Mucosa of gallbladder (tissue), 1 donor: ENCODE results near the gene RIT1. TPM values are rescaled to one million over a fixed set of nuclear protein-coding genes. Genes with fewer than 3 reads are reported as not detected.

ENCODE experiments used
- DNase-seq: peaks from one replicate; pipeline ENCODE4 v3.0.0-alpha.2; 2020; ENCODE audit warnings: low spot score
- total RNA-seq: library from RNA; stranded (reverse); gene quantifications from one replicate; pipeline ENCODE4 v1.2.1, GENCODE V29; 2021
- donor health status: DM: no; HTN: no; CAD: no.

Gene RIT1
- total RNA-seq, 1 donor from 2014 or later = 38.9 TPM

- no peak for DNase-seq
These were observed 18.4 kb downstream of the RIT1 start for GRCh38 chr1:155892796-155893195.

- no peak for DNase-seq
These were observed 20.9 kb downstream of the RIT1 start for GRCh38 chr1:155890251-155890650.

- DNase-seq = no peak
These were observed 21.6 kb downstream of the RIT1 start for GRCh38 chr1:155889566-155889965.

- DNase-seq = no peak
These were observed 22.7 kb downstream of the RIT1 start for GRCh38 chr1:155888481-155888880.

GRCh38 chr1:155884982-155885381 lies 26.2 kb downstream of the RIT1 start:
- no peak for DNase-seq

GRCh38 chr1:155884031-155884960 lies 26.9 kb downstream of the RIT1 start:
- DNase-seq = peak; percentile 10

- DNase-seq = no peak
These were observed 28.4 kb downstream of the RIT1 start for GRCh38 chr1:155882766-155883165.

- no peak for DNase-seq
These were observed 28.9 kb downstream of the RIT1 start for GRCh38 chr1:155882235-155882634.

- no peak for DNase-seq
These were observed 30.2 kb downstream of the RIT1 start for GRCh38 chr1:155880950-155881349.

GRCh38 chr1:155880251-155880650 lies 30.9 kb downstream of the RIT1 start:
- no peak for DNase-seq

GRCh38 chr1:155877945-155878344 lies 33.2 kb downstream of the RIT1 start:
- DNase-seq = no peak

- DNase-seq = no peak
These were observed 37.3 kb downstream of the RIT1 start for GRCh38 chr1:155873860-155874259.

GRCh38 chr1:155872527-155872926 lies 38.6 kb downstream of the RIT1 start:
- no peak for DNase-seq

GRCh38 chr1:155871390-155871789 lies 39.8 kb downstream of the RIT1 start:
- no peak for DNase-seq

GRCh38 chr1:155867766-155868165 lies 43.4 kb downstream of the RIT1 start:
- DNase-seq = no peak

- DNase-seq = no peak
These were observed 46.8 kb downstream of the RIT1 start for GRCh38 chr1:155864393-155864792.

GRCh38 chr1:155861896-155862295 lies 49.3 kb downstream of the RIT1 start:
- DNase-seq = no peak

- DNase-seq = no peak
These were observed 50.1 kb downstream of the RIT1 start for GRCh38 chr1:155860970-155861510.

- DNase-seq = peak; percentile 75
These were observed 51.0 kb downstream of the RIT1 start for GRCh38 chr1:155859881-155860871.

- DNase-seq = peak; percentile 95
These were observed 51.8 kb downstream of the RIT1 start, which contains the start of gene SYT11 for GRCh38 chr1:155859234-155859829. Gene SYT11 (plus strand): TSS chr1:155859567. CDS start chr1:155859762, 195 bp downstream.

- DNase-seq = peak; percentile 11
These were observed 52.3 kb downstream of the RIT1 start for GRCh38 chr1:155858800-155859233.
